RWPE1 (cell line): Measurements from ENCODE around the gene DZIP3.

Source experiments
- CTCF ChIA-PET: fragments of 350-600 bp; sonication (Branson Sonifier 250); formaldehyde crosslinking; extraction: SDS; loops from one replicate; lab custom pipeline; 2021; lab: Yijun Ruan, JAX
- POLR2A ChIA-PET: fragments of 400-600 bp; formaldehyde crosslinking; extraction: SDS; loops from one replicate; lab custom pipeline; 2020; ENCODE audit warnings: antibody characterized with exemption; ENCODE audit not compliant: low non-redundant PET; lab: Yijun Ruan, JAX
- DNase-seq: peaks from one replicate; pipeline ENCODE4 v3.0.0; 2012; ENCODE audit warnings: low spot score
- H3K27ac ChIP-seq: fragments of 450-650 bp; 2 replicates; pipeline ENCODE4 v1.5.1; 2017
- TF ChIP-seq, protein P1 (sequence below): fragments of 450-650 bp; conservative IDR thresholded peaks from 2 replicates; pipeline ENCODE4 v1.5.1; 2017; ENCODE audit warnings: low read depth, mild to moderate bottlenecking

The DZIP3 gene

DNA sequence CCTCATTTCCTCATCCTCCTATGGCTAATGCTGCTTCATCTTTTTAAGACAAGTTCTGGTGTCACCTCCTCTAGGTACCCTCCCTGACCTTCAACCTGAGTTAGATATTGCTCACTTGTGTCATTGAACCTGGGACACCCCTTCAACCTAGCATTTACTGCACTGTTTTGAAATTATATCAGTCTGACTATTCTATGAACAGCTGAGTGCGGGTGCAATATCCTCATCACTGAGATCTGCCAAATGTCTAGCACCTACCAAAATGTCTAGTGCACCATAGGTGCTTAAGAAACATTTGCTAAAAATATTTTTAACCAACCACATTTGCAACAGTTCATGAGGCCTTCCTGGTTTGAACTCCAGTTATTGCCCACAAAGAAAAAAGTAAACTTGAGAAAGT, 133.2 kb downstream of the DZIP3 start:
- ChIA-PET CTCF (interaction anchor here (0.6 kb wide), 1 partner anchor 413 kb away, joined by 3 read pairs; no protein-coding TSS in a partner anchor), POLR2A (no interaction called here)
- TF ChIP-seq, protein P1, sequence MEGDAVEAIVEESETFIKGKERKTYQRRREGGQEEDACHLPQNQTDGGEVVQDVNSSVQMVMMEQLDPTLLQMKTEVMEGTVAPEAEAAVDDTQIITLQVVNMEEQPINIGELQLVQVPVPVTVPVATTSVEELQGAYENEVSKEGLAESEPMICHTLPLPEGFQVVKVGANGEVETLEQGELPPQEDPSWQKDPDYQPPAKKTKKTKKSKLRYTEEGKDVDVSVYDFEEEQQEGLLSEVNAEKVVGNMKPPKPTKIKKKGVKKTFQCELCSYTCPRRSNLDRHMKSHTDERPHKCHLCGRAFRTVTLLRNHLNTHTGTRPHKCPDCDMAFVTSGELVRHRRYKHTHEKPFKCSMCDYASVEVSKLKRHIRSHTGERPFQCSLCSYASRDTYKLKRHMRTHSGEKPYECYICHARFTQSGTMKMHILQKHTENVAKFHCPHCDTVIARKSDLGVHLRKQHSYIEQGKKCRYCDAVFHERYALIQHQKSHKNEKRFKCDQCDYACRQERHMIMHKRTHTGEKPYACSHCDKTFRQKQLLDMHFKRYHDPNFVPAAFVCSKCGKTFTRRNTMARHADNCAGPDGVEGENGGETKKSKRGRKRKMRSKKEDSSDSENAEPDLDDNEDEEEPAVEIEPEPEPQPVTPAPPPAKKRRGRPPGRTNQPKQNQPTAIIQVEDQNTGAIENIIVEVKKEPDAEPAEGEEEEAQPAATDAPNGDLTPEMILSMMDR = no peak
- no peak for DNase-seq
- H3K27ac ChIP-seq = no peak overlapping the region

DNA sequence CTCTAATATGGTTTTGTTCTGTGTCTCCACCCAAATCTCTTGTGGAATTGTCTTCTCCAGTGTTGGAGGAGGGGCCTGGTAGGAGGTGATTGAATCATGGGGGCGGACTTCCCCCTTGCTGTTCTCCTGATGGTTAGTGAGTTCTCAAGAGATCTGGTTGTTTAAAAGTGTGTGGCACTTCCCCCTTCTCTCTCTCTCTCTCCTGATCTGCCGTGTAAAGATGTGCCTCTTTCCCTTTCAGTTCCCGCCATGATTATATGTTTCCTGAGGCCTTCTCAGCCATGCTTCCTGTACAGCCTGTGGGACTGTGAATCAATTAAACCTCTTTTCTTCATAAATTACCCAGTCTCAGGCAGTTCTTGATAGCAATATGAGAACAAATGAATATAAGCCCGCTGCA, 134.6 kb downstream of the DZIP3 start:
- no peak overlapping the region for H3K27ac ChIP-seq
- no peak for DNase-seq
- ChIA-PET CTCF (no interaction called here), POLR2A (no interaction called here)
- TF ChIP-seq, protein P1 = no peak

DNA sequence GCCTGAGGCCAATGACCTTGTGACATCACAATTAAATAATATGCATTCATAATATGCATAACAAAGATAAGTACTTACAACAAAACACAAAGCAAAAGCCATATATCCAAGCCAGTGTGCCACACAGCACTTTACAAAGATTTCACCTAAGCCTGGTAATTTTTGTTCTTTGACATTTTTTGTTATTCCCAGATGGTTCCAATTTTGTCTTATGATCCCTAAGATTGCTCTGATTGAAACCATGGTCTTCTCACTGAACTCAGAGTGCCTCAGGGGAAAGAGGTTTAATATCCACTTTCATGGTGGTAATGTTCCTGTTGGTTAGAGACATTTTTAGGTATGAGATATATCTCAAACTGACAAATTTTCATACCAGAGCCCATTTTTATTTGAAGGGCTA, 138.6 kb downstream of the DZIP3 start:
- TF ChIP-seq, protein P1 = no peak
- CTCF ChIA-PET = interaction anchor here (0.6 kb wide), 1 partner anchor 818 kb away, joined by 4 read pairs; no protein-coding TSS in a partner anchor
- POLR2A ChIA-PET = no interaction called here
- DNase-seq = no peak
- no peak overlapping the region for H3K27ac ChIP-seq

DNA sequence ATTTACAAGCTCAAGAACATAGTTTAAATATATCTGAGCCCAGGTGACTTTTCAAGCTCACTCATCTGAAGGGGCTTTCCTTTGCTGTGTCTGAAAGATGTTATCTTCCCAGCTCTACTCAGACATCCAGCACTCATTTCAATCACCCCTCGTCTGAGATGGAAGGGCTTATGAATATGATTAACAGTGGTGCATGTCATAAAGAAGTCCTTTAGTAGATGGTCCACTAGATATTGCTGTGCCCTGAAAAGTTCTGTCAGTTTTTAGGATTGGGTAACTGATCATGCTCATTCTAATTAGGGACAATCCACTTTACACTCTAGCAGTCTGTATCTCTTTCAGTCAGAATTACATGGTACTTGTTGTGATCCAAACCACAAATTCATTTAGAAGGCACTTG, 139.4 kb downstream of the DZIP3 start:
- ChIA-PET CTCF (no interaction called here), POLR2A (no interaction called here)
- DNase-seq = no peak

DNA sequence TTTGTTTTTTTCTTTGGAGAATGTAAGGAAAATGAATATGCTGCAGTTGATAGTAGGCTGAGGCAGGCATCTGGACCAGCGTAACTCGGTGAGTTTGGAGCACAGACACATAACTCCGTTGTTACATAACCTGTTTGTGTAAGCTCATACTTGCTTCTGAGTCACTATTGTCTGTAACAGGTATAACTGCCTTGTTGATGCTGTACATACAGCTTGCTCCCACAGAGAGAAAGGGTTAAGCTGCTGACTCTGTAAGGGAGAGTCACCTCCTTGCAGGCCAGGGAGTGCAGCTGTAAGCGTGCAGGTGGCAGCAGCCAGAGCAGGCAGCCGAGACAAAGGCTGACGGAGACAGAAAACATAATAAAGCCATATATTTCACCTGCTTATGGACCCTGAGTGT, 147.3 kb downstream of the DZIP3 start:
- CTCF ChIA-PET = no interaction called here
- DNase-seq = peak; percentile 7
- POLR2A ChIA-PET = no interaction called here

More for the DNA sequence above, 139.4 kb downstream of the DZIP3 start:
- no peak overlapping the region for H3K27ac ChIP-seq
- TF ChIP-seq, protein P1 = no peak

DNA sequence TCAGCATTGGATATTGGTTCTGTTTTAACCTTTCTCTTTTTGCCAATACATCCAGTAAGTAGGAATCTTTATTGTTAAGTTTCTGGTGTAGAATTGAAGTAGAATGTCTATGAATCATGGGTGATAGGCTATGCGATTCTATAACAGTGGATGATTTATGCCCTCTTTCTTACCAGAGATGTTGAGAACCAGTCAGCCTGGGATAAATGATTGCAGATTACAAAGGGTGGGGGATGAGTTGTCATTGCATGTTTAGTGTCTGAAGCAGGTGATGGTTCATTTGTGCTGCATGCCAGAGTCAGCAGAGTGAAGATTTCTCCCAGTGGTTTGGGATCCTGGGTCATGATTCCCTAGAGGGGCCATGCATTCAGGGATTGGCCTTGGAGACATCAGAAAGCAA, 153.4 kb downstream of the DZIP3 start:
- no peak for DNase-seq
- TF ChIP-seq, protein P1 = no peak
- CTCF ChIA-PET = interaction anchor here (1.0 kb wide), 1 partner anchor 10 kb away, joined by 3 read pairs; no protein-coding TSS in a partner anchor
- POLR2A ChIA-PET = no interaction called here
- H3K27ac ChIP-seq = no peak overlapping the region

More for the DNA sequence above, 147.3 kb downstream of the DZIP3 start:
- TF ChIP-seq, protein P1 = no peak
- no peak overlapping the region for H3K27ac ChIP-seq
